Measurements from ENCODE around the gene CD248.
A peak's percentile ranks its signal among the peaks of the same experiment; 100 is the strongest.

- TF ChIP-seq CTCF (conservative IDR thresholded peaks at IDR 0.05; ENCODE audit: low read depth in 2 of 2) = peak in 1 of 2 experiments; percentile 18; a peak in 1 of 4 replicates
- TF ChIP-seq REST (IDR thresholded peaks at IDR 0.05; ENCODE audit: unreplicated experiment) = no peak
- no peak for TF ChIP-seq EZH2 (IDR thresholded peaks at IDR 0.05; ENCODE audit: low read depth, unreplicated experiment)
These were observed 49.8 kb downstream of the CD248 start for GRCh38 chr11:66267039-66267378.
